HEK293 (cell line): Measurements from ENCODE around the gene ASF1A.

ENCODE experiments used
- SCRT1 ChIP-seq: fragments of 450-650 bp; formaldehyde crosslinking; IDR thresholded peaks from 2 replicates; pipeline ENCODE4 v1.5.1; 2016; ENCODE audit warnings: missing biosample characterization, missing genetic modification characterization, borderline replicate concordance
- ZNF596 ChIP-seq: fragments of 450-650 bp; IDR thresholded peaks from 2 replicates; pipeline ENCODE4 v1.5.0; 2018; ENCODE audit warnings: missing biosample characterization, mild to moderate bottlenecking, missing genetic modification characterization, moderate library complexity

DNA sequence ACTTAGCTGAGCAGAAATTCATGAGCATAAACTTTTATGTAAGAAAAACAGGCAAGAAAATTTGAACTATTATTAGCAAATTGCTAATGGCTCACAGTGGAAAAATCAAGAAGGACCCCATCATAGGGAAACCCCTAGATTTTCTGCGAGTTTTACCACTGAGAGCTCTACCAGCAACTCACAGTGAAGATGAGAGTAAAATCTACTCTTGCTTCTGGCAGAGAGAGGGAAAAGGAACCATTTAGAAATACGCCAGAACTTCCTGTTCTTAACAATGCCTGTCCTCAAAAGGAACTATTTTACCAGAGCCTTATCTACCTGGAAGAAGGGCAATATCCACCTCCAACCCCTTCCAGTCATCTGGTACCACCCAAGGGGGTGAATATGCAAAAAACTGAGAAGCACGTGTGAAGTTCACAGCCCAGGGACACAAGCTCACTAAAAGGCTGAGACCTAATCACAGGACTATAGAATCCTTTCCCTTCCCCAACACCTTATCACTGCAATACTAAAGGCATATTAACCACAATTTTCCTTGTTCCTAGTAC lies 34.4 kb upstream of the ASF1A start:
- no peak for TF ChIP-seq SCRT1 (tag by site-specific recombination)
- no peak for TF ChIP-seq ZNF596
